ENCODE data around the gene SUMO2. TPM values are rescaled to one million over a fixed set of nuclear protein-coding genes. Genes with fewer than 3 reads are reported as not detected.

SUMO2 gene
- total RNA-seq, 2 donors from 2014 or later, result 57.9 to 60.1 TPM

GRCh38 chr17:75116737-75117136 lies 66.0 kb downstream of the SUMO2 start:
- Histone ChIP-seq H3K4me1 (ENCODE audit: control insufficient read depth in 1 of 2, low read depth in 2 of 2) (peaks cover 7 to 20% of the 10 kb centered on the region in 2 donors), H3K4me3 (no peak overlapping the region), H3K9me3 (no peaks in the 10 kb centered on the region), H3K27ac (no peak overlapping the region), H3K27me3 (replicated peaks; ENCODE audit: insufficient read depth) (no peaks in the 10 kb centered on the region), H3K36me3 (peaks cover 3% of the 10 kb centered on the region)
- DNase-seq (ENCODE audit: low spot score) (no peak), ATAC-seq (ENCODE audit: insufficient number of reproducible peaks, low FRiP score, low read depth) (no peak)
- TF ChIP-seq CTCF (IDR thresholded peaks at IDR 0.05), result no peak

Other genes with a start within 250 kb of the SUMO2 start
- gene OTOP3, start 247.1 kb downstream of the SUMO2 start, total RNA-seq, result not detected
- gene HID1, start 210.2 kb downstream of the SUMO2 start, total RNA-seq, result 10 to 100 TPM; 14.3 to 14.8 TPM
- 10 to 100 TPM; 26.4 to 29.8 TPM for gene CDR2L, start 195.3 kb downstream of the SUMO2 start, total RNA-seq
- gene MRPL58, start 170.3 kb downstream of the SUMO2 start, total RNA-seq, result 10 to 100 TPM; 40.3 to 82.6 TPM
- 100 to 1,000 TPM; 109 to 189 TPM for gene ATP5PD, start 136.0 kb downstream of the SUMO2 start, total RNA-seq
- gene KCTD2, start 135.7 kb downstream of the SUMO2 start, total RNA-seq, result 10 to 100 TPM; 18.7 to 22.7 TPM
- gene SLC16A5, start 95.0 kb downstream of the SUMO2 start, total RNA-seq, result 10 to 100 TPM in 1 of 2 donors, 1 to 10 TPM in 1; 9.2 to 10.0 TPM
- gene ARMC7, start 73.0 kb downstream of the SUMO2 start, total RNA-seq, result 1 to 10 TPM; 6.1 to 7.6 TPM
- 10 to 100 TPM; 57.9 to 80.0 TPM for gene NT5C, start 51.2 kb downstream of the SUMO2 start, total RNA-seq
- 10 to 100 TPM; 19.6 to 45.7 TPM for gene JPT1, start 28.4 kb downstream of the SUMO2 start, total RNA-seq
- 10 to 100 TPM; 30.3 to 39.3 TPM for gene NUP85, start 22.7 kb upstream of the SUMO2 start, total RNA-seq
- gene GGA3, start 78.6 kb upstream of the SUMO2 start, total RNA-seq, result 10 to 100 TPM; 33.3 to 41.9 TPM
- gene MRPS7, start 78.9 kb upstream of the SUMO2 start, total RNA-seq, result 10 to 100 TPM; 29.0 to 33.2 TPM
- gene MIF4GD, start 88.3 kb upstream of the SUMO2 start, total RNA-seq, result 10 to 100 TPM; 32.5 to 70.1 TPM
- gene SLC25A19, start 106.5 kb upstream of the SUMO2 start, total RNA-seq, result 10 to 100 TPM in 1 of 2 donors, 1 to 10 TPM in 1; 6.1 to 12.6 TPM
- gene GRB2, start 222.7 kb upstream of the SUMO2 start, total RNA-seq, result 100 to 1,000 TPM; 120 to 144 TPM

All from thoracic aorta (tissue), 2 donors.